ENCODE results near the gene GREM1.

The GREM1 gene

DNA sequence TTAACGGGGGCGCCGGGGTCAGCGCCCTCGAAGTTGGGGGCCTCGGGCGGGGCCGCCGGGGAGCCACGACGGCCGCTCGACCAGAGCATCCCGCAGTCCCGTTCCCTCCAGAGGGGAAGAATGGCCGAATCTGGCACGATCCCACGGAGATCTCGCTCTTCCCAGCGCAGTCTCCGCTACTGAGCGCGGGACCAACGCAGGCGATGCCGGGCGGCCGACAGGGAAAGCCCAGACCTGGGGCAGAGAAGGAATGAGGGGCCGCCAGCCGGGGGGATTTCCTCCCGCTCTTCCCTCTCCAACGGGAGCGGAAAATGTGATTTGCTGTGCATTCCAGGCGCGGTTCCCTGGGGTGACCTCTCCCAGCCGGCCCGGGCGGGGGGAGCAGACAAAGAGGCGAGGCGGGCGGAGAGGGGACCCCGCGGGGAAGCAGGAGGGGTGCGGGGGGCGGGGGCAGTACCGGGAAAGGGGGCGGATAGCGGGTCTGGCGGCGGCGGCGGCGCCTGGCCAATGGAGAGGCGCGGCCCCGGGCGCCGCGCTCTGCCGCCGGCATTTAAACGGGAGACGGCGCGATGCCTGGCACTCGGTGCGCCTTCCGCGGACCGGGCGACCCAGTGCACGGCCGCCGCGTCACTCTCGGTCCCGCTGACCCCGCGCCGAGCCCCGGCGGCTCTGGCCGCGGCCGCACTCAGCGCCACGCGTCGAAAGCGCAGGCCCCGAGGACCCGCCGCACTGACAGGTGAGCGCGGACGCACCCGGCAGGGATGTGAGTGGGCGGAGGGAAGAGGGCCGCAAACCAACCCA is at the start of gene GREM1:
TSS of gene GREM1 (plus strand) at position 579 of the 801 bp plus-strand sequence. CDS start 12,687 bp downstream, outside the sequence.
- no peak for DNase-seq (ENCODE audit: low read depth in 1 of 2, low spot score in 1 of 2)

DNA sequence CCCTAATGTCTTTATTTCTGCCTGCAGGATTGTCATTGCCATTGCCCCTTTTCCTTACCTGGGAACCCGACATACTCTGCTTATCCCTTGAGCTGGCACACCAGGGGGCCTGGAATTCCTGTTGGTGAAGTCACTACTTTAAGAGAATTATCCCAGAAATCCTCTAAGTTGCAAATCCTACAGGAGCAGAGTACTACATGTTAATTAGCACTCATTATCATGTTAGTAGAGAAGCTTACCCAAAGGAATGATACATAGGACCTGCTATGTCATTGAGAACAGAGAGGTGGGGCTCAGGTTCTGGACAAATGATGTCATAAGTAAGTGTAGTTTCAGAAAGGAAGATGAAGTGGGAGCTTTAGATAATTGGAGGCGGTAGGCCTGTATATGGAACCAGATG is 48.9 kb upstream of the GREM1 start:
- DNase-seq (ENCODE audit: low read depth in 1 of 2, low spot score in 1 of 2), result no peak

- DNase-seq (ENCODE audit: low read depth in 1 of 2, low spot score in 1 of 2), result no peak
These were observed 47.8 kb upstream of the GREM1 start for GRCh38 chr15:32669896-32670611.

GRCh38 chr15:32670623-32671022 is 47.2 kb upstream of the GREM1 start:
- DNase-seq (ENCODE audit: low read depth in 1 of 2, low spot score in 1 of 2), result no peak

DNA sequence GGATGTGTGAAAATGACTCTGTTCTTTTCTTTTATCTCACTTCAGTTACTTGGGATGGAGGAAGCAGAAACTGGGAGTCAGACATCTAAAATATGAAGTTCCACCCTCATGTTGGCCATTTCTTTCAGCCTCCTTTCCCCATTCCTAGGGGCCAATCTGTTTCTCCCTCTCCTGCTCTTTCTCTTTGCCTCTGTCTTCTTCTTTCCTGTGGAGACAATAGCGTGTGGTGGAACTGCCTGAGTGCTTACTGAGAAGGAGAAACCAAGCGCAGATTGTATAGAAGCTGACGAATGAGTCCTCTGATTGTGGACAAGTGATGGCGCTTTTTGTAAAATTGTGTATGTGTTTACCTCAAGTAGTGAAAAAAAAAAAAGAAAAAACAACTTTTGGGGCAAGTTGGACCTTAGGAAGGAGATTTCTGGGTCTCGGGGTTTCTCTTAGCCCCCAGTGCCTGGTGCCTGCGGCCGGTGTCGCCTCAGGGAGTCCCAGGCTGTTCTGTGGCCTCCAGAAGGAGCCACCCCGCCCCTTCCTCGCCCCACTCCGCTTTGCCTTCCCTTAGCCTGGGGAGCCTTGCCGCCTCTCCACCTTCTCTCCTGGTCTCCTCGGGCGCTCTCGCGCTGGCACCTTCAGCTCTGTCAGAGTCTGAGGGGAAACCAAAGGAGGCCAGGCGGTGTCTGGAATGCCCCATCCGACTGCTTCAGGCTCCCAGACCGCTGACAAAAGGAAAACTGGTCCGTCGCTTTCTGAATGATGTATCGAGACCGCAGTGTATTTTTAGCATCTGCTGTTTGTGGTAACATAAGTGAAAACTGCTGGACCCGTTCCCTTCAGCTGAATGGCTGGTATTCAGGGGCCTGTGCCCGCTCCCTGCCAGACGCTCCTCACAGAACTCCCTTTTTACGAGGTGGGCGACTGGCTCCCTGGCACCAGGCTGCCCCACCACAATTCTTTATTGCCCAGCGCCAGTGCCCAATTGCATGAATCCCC is 46.2 kb upstream of the GREM1 start:
- no peak for DNase-seq (ENCODE audit: low read depth in 1 of 2, low spot score in 1 of 2)

- no peak for DNase-seq (ENCODE audit: low read depth in 1 of 2, low spot score in 1 of 2)
These were observed 43.1 kb upstream of the GREM1 start for GRCh38 chr15:32674681-32675080.

GRCh38 chr15:32675466-32675865 is 42.3 kb upstream of the GREM1 start:
- no peak for DNase-seq (ENCODE audit: low read depth in 1 of 2, low spot score in 1 of 2)

DNA sequence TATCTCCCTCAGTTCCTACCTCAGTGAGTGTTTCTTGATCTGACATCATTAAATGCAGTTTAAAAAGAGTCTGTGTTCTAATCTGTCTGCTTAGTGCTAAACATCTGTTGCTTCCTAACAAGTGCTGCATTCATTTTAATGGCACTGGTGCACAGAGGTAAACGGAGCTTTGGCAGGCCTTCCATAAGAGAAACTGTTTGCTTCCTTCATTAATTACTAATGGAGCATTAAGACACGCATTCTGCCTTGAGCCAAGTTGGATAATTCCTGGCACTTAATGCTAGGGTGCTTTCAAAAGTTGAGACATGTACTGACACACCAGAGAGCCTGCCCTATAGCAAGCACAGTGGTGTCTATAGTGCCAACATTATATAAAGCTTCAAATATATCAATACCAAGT is 41.6 kb upstream of the GREM1 start:
- no peak for DNase-seq (ENCODE audit: low read depth in 1 of 2, low spot score in 1 of 2)

- DNase-seq (ENCODE audit: low read depth in 1 of 2, low spot score in 1 of 2), result no peak
These were observed 40.5 kb upstream of the GREM1 start for GRCh38 chr15:32677238-32677750.

GRCh38 chr15:32679298-32679690 is 38.5 kb upstream of the GREM1 start:
- DNase-seq (ENCODE audit: low read depth in 1 of 2, low spot score in 1 of 2), result no peak

- DNase-seq (ENCODE audit: low read depth in 1 of 2, low spot score in 1 of 2), result no peak
These were observed 35.2 kb upstream of the GREM1 start for GRCh38 chr15:32682569-32682968.

DNA sequence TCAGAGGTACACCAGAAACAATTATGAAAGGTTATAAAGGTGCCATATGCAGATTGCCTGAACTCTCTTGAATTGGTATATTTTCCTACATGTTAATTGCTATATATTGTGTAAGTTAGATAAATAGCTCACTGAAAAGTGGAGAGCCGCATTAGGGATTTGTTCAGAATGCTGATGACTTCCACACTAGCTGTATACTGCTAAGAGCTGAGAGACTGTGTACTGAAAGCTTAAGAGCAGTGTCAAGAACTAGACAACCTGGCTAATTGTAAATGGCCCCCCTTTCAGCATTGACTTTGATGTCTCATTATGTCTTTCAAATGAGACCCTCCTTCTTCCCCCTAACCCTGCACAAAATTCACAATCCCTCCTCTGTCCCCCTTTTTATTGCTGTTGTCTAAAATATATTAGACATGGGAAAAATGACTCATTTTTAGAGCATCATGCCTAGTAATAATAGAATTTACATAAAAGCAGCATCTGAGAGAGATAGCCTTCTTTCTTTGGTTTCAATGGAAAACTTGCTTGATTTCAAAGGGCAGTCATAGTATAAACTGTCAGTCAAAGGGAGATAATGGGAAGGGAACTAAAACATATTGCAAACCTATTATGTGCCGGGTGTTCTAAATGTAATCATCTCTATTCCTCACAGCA is 34.7 kb upstream of the GREM1 start:
- no peak for DNase-seq (ENCODE audit: low read depth in 1 of 2, low spot score in 1 of 2)

DNA sequence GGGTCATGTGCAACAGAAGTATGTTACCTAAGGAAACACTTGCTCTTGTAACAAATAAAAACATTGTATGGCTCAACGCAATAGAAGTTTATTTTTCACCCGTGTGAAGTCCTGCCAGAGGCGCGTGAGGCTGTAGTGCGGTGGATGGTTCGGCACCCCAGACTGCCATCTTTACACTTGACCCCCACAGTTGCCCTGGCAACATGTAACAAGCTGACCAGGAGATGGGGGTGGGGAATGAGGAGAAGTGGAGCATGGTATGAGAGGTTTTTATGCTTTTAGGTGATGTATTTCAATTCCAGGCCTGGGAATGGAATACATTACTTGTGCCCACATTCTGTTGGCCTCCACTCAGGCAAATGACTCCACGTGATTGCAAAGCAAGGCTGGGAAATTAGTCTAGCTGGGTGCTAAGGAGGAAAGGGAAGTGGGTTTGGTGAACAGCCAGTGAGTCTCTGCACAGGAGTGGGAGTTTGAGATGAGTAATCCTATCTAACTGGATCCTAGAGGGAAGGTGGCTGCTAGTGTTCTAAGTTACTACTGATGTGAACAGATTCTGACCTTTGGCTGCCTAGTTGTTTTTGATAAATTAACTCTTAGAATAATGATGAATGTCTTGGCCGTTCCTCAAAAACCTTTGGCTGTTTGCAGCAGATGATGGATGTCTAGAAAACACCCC is 33.8 kb upstream of the GREM1 start:
- no peak for DNase-seq (ENCODE audit: low read depth in 1 of 2, low spot score in 1 of 2)

DNA sequence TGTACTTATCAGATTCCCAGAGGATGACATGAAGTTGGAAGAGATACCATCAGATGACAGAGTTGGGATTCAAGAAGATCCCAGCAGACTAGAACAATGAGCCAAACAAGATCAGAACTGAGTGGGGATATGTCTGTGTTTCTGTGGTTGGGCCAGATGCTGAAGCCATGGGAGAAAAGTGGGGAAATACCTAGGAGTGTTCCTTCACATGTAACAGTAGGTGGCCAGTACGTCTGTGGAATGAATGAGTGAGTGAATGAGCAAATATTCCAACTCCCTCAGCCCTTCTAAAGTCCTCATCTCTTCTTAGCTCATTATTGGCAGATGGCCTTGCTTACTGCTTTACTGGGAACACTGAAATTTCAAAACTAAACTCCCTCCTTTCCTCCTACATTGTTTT is 32.2 kb upstream of the GREM1 start:
- DNase-seq (ENCODE audit: low read depth in 1 of 2, low spot score in 1 of 2), result no peak

DNA sequence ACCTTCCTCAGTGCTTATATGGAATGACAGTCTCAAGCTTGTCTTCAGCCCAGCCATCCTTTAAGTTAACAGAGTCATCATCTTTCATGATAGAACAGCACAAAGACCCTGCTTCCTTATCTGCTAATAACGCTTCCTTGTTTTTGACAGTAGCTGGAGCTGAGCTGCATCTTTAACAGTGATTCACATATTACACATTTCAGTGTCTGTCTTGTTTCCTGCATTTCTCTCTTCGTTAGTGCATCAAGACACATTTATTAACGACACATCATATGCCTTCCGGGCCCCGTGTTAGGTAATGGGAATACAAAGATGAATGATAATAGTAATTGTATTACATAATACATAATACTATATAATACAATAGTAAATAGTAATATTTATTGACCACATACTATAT is 30.2 kb upstream of the GREM1 start:
- no peak for DNase-seq (ENCODE audit: low read depth in 1 of 2, low spot score in 1 of 2)

- DNase-seq (ENCODE audit: low read depth in 1 of 2, low spot score in 1 of 2), result no peak
These were observed 29.6 kb upstream of the GREM1 start for GRCh38 chr15:32688151-32688639.

DNA sequence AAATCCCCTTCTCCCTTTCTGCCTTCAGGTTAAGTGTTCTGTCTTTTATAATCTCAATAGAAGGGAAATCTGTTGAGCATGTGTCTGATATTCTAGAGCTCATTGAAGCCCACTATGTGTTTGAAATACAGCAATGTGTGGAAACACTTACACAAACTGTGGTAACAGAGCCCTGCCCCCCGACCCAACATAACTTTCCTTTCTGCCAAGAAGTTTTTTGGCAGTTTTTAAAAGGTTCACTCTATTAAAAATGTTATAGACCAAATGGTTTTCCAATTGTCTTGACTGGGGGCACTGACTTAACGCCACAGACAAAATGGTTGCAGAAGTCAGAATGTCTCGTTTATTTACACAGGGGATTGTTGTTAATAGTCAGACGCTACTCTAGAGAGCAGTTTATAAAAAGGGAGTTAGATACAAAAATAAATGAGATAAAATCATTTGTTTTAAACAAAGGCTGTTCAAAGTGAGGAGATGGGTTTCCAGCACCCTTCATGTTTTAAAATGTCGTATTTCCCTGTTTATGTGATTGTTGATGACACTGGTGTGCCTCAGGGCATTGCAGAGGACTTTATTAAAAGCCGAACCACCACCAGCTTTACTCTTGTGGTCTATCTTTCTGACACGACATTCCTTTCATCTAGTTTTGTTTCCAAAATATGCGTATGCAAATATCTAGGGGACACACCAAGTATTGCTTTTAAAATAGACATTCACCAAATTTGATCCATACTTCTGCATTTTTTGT is 26.7 kb upstream of the GREM1 start:
- no peak for DNase-seq (ENCODE audit: low read depth in 1 of 2, low spot score in 1 of 2)

DNA sequence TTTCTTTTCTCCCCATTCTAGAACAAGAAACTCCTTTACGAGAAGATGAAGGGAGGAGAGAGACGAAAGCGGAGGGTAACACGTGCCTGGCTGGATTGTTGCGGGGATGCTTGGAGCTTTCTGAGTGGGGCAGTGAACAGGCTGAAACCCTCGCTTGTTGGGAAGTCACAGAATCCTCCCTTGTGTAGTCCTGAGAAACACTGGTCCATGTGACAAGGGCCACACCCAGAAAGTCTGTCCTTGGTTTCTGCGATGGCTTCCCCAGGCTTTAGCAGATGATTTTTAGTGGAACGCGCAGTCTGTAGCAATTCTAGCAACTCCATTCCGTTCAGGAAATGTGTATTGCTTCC is 26.1 kb upstream of the GREM1 start:
- DNase-seq (ENCODE audit: low read depth in 1 of 2, low spot score in 1 of 2), result no peak

DNA sequence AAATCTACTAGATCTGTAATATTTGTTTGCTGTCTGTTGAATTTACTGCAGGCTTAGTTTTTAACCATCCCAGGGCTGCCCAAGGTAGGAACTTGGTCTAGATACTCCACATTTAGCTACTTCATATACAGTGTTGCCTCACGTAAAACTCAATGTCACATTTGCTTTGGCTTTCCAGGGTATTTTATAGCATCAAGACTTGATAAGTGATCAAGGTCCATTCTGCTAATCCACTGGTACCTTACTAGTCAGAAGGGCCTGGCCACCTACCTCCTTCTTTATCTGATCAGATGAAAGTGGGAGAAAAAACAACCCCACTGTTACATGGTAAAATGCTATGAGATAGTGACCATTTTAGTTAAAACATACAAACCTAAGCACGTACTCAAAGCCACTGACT is 25.5 kb upstream of the GREM1 start:
- DNase-seq (ENCODE audit: low read depth in 1 of 2, low spot score in 1 of 2), result no peak
